Stimulated activated CD8-positive, alpha-beta memory T cell treated with anti-CD3 and anti-CD28 coated beads, Interleukin-4, amount 100 ng/mL, for 4 hours (primary cell): ENCODE data around the gene TDP1.
A peak's percentile ranks its signal among the peaks of the same experiment; 100 is the strongest.
"Not testable (repeated sequence)": the region's sequence is repeated elsewhere in the genome, so short reads cannot be mapped to it uniquely, and the experiment has no call there.

ENCODE experiments used
- DNase-seq, 2 donors: peaks; one replicate each; pipeline ENCODE4 v3.0.0-alpha.2; 2020; ENCODE audit warnings: low read depth in 2 of 2, low spot score in 1 of 2

The TDP1 gene

GRCh38 chr14:90042496-90043252 lies 86.9 kb downstream of the TDP1 start:
- no peak for DNase-seq

- DNase-seq = no peak
These were observed 89.9 kb downstream of the TDP1 start for GRCh38 chr14:90045616-90046015.

- DNase-seq = no peak
These were observed 93.7 kb downstream of the TDP1 start for GRCh38 chr14:90049390-90049789.

GRCh38 chr14:90050271-90050670 lies 94.5 kb downstream of the TDP1 start:
- no peak for DNase-seq

- no peak for DNase-seq
These were observed 97.3 kb downstream of the TDP1 start for GRCh38 chr14:90053044-90053443.

- no peak for DNase-seq
These were observed 99.1 kb downstream of the TDP1 start for GRCh38 chr14:90054803-90055202.

- no peak for DNase-seq
These were observed 101.1 kb downstream of the TDP1 start for GRCh38 chr14:90056826-90057225.

GRCh38 chr14:90058876-90059458 lies 103.2 kb downstream of the TDP1 start:
- DNase-seq = no peak

GRCh38 chr14:90060312-90060964 lies 104.7 kb downstream of the TDP1 start:
- peak; percentile 5 to 12 for DNase-seq

GRCh38 chr14:90060965-90061684 lies 105.4 kb downstream of the TDP1 start:
- no peak for DNase-seq

- DNase-seq = no peak
These were observed 106.0 kb downstream of the TDP1 start, which contains the start of gene KCNK13 for GRCh38 chr14:90061685-90062126. KCNK13 (plus strand) TSS chr14:90061994; CDS start chr14:90062206, 212 bp downstream.

GRCh38 chr14:90062127-90062794 lies 106.5 kb downstream of the TDP1 start:
- DNase-seq = no peak

GRCh38 chr14:90062822-90063539 lies 107.3 kb downstream of the TDP1 start:
- no peak for DNase-seq

- DNase-seq = no peak
These were observed 116.6 kb downstream of the TDP1 start for GRCh38 chr14:90072350-90072749.

- DNase-seq = no peak
These were observed 123.8 kb downstream of the TDP1 start for GRCh38 chr14:90079576-90079975.

GRCh38 chr14:90087433-90087832 lies 131.7 kb downstream of the TDP1 start:
- no peak for DNase-seq

- no peak for DNase-seq
These were observed 132.4 kb downstream of the TDP1 start for GRCh38 chr14:90088176-90088575.

- DNase-seq = not testable (repeated sequence)
These were observed 133.8 kb downstream of the TDP1 start for GRCh38 chr14:90089486-90089885.

GRCh38 chr14:90091393-90091792 lies 135.7 kb downstream of the TDP1 start:
- no peak for DNase-seq

- DNase-seq = no peak
These were observed 138.3 kb downstream of the TDP1 start for GRCh38 chr14:90093942-90094595.
